Stimulated activated CD4-positive, alpha-beta T cell treated with anti-CD3 and anti-CD28 coated beads, Interleukin-4, amount 100 ng/mL, for 24 hours (primary cell): ENCODE data around the gene CRABP1.
"Not testable (repeated sequence)": the region's sequence is repeated elsewhere in the genome, so short reads cannot be mapped to it uniquely, and the experiment has no call there.

Source experiments
- DNase-seq: peaks from one replicate; pipeline ENCODE4 v3.0.0-alpha.2; 2020

The CRABP1 gene

GRCh38 chr15:78380143-78380542 lies 40.0 kb downstream of the CRABP1 start:
- DNase-seq: not testable (repeated sequence)

GRCh38 chr15:78382114-78382880 lies 42.1 kb downstream of the CRABP1 start:
- no peak for DNase-seq

GRCh38 chr15:78384651-78385050 lies 44.5 kb downstream of the CRABP1 start:
- no peak for DNase-seq

GRCh38 chr15:78387246-78388037 lies 47.3 kb downstream of the CRABP1 start:
- no peak for DNase-seq

GRCh38 chr15:78388865-78389264 lies 48.7 kb downstream of the CRABP1 start:
- no peak for DNase-seq

GRCh38 chr15:78389322-78389721 lies 49.2 kb downstream of the CRABP1 start:
- DNase-seq: no peak

- no peak for DNase-seq
These were observed 49.6 kb downstream of the CRABP1 start for GRCh38 chr15:78389738-78390137.

- DNase-seq: no peak
These were observed 50.1 kb downstream of the CRABP1 start for GRCh38 chr15:78390242-78390641.

GRCh38 chr15:78390826-78391225 lies 50.7 kb downstream of the CRABP1 start:
- DNase-seq: no peak

GRCh38 chr15:78391781-78392180 lies 51.6 kb downstream of the CRABP1 start:
- no peak for DNase-seq

GRCh38 chr15:78392430-78392829 lies 52.3 kb downstream of the CRABP1 start:
- DNase-seq: no peak

- no peak for DNase-seq
These were observed 53.0 kb downstream of the CRABP1 start for GRCh38 chr15:78393137-78393536.

- no peak for DNase-seq
These were observed 53.9 kb downstream of the CRABP1 start for GRCh38 chr15:78394026-78394425.

GRCh38 chr15:78394981-78395616 lies 54.9 kb downstream of the CRABP1 start:
- DNase-seq: no peak

GRCh38 chr15:78396186-78396814 lies 56.1 kb downstream of the CRABP1 start:
- DNase-seq: no peak

GRCh38 chr15:78396976-78397375 lies 56.8 kb downstream of the CRABP1 start:
- no peak for DNase-seq

GRCh38 chr15:78397382-78397781 lies 57.2 kb downstream of the CRABP1 start:
- DNase-seq: no peak
